BJ (cell line): ENCODE data around the gene FUT1. TPM values are rescaled to one million over a fixed set of nuclear protein-coding genes. Genes with fewer than 3 reads are reported as not detected.

ENCODE experiments used
- CTCF ChIA-PET: fragments of 350-600 bp; formaldehyde crosslinking; extraction: SDS; loops from one replicate; lab custom pipeline; 2021; ENCODE audit warnings: antibody characterized with exemption, inconsistent platforms; lab: Yijun Ruan, JAX
- POLR2A ChIA-PET: fragments of 300-600 bp; sonication (Branson Sonifier 250); formaldehyde crosslinking; extraction: SDS; loops from one replicate; lab custom pipeline; 2021; ENCODE audit warnings: antibody characterized with exemption; lab: Charles Lee
- DNase-seq: peaks from one replicate; pipeline ENCODE4 v3.0.0-alpha.2; 2011; ENCODE audit warnings: low read depth
- H3K27me3 ChIP-seq: 2 replicates; pipeline ENCODE4 v1.6.0; 2011; ENCODE audit warnings: low read length; ENCODE audit not compliant: control insufficient read depth, insufficient read depth
- H3K36me3 ChIP-seq: 2 replicates; pipeline ENCODE4 v1.5.1; 2011; ENCODE audit warnings: low read length; ENCODE audit not compliant: control insufficient read depth, insufficient read depth
- H3K4me3 ChIP-seq: 2 replicates; pipeline ENCODE4 v1.5.1; 2011; ENCODE audit warnings: low read depth, mild to moderate bottlenecking, control low read depth, low read length
- CTCF ChIP-seq: IDR thresholded peaks from 2 replicates; pipeline ENCODE4 v1.5.1; 2011; ENCODE audit warnings: low read depth, mild to moderate bottlenecking, control low read depth, inconsistent platforms, low read length, moderate library complexity; ENCODE audit not compliant: insufficient read depth
- polyA plus RNA-seq: library from polyadenylated mRNA; depleted of rRNA; stranded (reverse); fragments of >200 nt; gene quantifications from 2 replicates; pipeline ENCODE4 v1.2.3, GENCODE V29; 2011

Gene FUT1
- polyA plus RNA-seq, 1 experiment, result 0.37 TPM

- no peaks in the 10 kb centered on the region for H3K36me3 ChIP-seq
- no peak for TF ChIP-seq CTCF
- no peak overlapping the region for H3K4me3 ChIP-seq
- peaks cover 7% of the 10 kb centered on the region; the same call in 1 of the 2 replicates for H3K27me3 ChIP-seq
- ChIA-PET CTCF (no interaction called here), POLR2A (no interaction called here)
- DNase-seq, result no peak
Measured at GRCh38 chr19:48749571-48750198, 2.8 kb downstream of the FUT1 start.

GRCh38 chr19:48746738-48747575, 5.5 kb downstream of the FUT1 start, which contains the start of gene IZUMO1:
IZUMO1 (minus strand) TSS chr19:48746909; CDS start chr19:48745859, 1,050 bp downstream.
- H3K4me3 ChIP-seq, result peak within 1 kb of the TSS; percentile 67
- CTCF ChIA-PET, result interaction anchor here (1.5 to 2.3 kb wide), 3 partner anchors 31 to 71 kb away, joined by 3 to 5 read pairs (median 4); no protein-coding TSS in a partner anchor
- H3K27me3 ChIP-seq, result 0 out of 2 replicates have a peak, but pooled peaks cover 1% of the 10 kb centered on the region
- POLR2A ChIA-PET, result no interaction called here
- TF ChIP-seq CTCF, result no peak
- DNase-seq, result peak; percentile 44
- no peaks in the 10 kb centered on the region for H3K36me3 ChIP-seq

GRCh38 chr19:48746110-48746509, 6.3 kb downstream of the FUT1 start:
- Histone ChIP-seq H3K27me3 (0 out of 2 replicates have a peak, but pooled peaks cover under 1% of the 10 kb centered on the region), H3K4me3 (no peak overlapping the region), H3K36me3 (no peaks in the 10 kb centered on the region)
- CTCF ChIA-PET, result interaction anchor here (1.5 to 2.3 kb wide), 2 partner anchors 30 to 70 kb away, joined by 3 to 5 read pairs; no protein-coding TSS in a partner anchor
- POLR2A ChIA-PET, result no interaction called here
- no peak for TF ChIP-seq CTCF
- DNase-seq, result no peak

GRCh38 chr19:48745208-48745995, 7.0 kb downstream of the FUT1 start:
- Histone ChIP-seq H3K27me3 (no peaks in the 10 kb centered on the region), H3K36me3 (no peaks in the 10 kb centered on the region), H3K4me3 (no peak overlapping the region)
- no peak for DNase-seq
- ChIA-PET CTCF (interaction anchor here (0.9 to 2.3 kb wide), 3 partner anchors 70 to 255 kb away, joined by 3 to 5 read pairs (median 5); partner anchors contain the start of gene CA11), POLR2A (no interaction called here)
- no peak for TF ChIP-seq CTCF
